ENCODE results near the gene CEP290.
A peak's percentile ranks its signal among the peaks of the same experiment; 100 is the strongest.

The CEP290 gene

DNA sequence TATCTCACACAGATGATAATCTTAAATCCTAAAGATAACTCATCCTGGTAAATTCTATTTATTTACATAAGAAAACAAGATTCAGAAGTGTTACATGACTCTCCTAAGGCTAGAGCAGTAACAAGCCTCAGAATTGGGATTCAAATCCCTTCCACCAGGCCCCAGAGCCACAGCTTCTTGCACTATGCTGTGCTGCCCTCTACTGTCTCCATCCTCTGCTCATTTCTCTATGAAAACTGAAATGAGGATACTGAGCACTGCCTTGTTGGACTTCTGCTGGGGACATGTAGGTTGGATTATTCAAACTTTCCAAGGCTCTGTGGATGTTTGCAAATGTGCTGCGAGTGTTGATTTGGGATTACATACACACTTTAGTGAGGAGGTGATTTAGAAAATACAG lies 89.2 kb downstream of the CEP290 start:
- H3K4me1 ChIP-seq (ENCODE audit: control insufficient read depth, insufficient read depth, low read length) = no peaks in the 10 kb centered on the region
- ChIA-PET POLR2A (no interaction called here), CTCF (interaction anchor here (1.5 kb wide), 1 partner anchor 20 kb away, joined by 3 read pairs; no protein-coding TSS in a partner anchor)
- TF ChIP-seq, protein P1, sequence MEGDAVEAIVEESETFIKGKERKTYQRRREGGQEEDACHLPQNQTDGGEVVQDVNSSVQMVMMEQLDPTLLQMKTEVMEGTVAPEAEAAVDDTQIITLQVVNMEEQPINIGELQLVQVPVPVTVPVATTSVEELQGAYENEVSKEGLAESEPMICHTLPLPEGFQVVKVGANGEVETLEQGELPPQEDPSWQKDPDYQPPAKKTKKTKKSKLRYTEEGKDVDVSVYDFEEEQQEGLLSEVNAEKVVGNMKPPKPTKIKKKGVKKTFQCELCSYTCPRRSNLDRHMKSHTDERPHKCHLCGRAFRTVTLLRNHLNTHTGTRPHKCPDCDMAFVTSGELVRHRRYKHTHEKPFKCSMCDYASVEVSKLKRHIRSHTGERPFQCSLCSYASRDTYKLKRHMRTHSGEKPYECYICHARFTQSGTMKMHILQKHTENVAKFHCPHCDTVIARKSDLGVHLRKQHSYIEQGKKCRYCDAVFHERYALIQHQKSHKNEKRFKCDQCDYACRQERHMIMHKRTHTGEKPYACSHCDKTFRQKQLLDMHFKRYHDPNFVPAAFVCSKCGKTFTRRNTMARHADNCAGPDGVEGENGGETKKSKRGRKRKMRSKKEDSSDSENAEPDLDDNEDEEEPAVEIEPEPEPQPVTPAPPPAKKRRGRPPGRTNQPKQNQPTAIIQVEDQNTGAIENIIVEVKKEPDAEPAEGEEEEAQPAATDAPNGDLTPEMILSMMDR (tag by site-specific recombination; IDR thresholded peaks at IDR 0.05) = peak; percentile 55; the same call in 1 of the 2 replicates
- no peak for TF ChIP-seq ZNF202 (tag by site-specific recombination; IDR thresholded peaks at IDR 0.05; ENCODE audit: borderline replicate concordance)
- peak; percentile 72 for TF ChIP-seq ZNF654 (tag by site-specific recombination; IDR thresholded peaks at IDR 0.05; ENCODE audit: low read depth)
- TF ChIP-seq, protein P2, sequence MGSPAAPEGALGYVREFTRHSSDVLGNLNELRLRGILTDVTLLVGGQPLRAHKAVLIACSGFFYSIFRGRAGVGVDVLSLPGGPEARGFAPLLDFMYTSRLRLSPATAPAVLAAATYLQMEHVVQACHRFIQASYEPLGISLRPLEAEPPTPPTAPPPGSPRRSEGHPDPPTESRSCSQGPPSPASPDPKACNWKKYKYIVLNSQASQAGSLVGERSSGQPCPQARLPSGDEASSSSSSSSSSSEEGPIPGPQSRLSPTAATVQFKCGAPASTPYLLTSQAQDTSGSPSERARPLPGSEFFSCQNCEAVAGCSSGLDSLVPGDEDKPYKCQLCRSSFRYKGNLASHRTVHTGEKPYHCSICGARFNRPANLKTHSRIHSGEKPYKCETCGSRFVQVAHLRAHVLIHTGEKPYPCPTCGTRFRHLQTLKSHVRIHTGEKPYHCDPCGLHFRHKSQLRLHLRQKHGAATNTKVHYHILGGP (tag by site-specific recombination; IDR thresholded peaks at IDR 0.05) = no peak
- TF ChIP-seq ZBTB7A (tag by site-specific recombination; IDR thresholded peaks at IDR 0.05; ENCODE audit: low read depth) = no peak
- TF ChIP-seq ZNF24 (tag by site-specific recombination; IDR thresholded peaks at IDR 0.05) = no peak
- no peak for TF ChIP-seq ZNF549 (tag by site-specific recombination; IDR thresholded peaks at IDR 0.05)
- no peak overlapping the region for H3K27ac ChIP-seq (ENCODE audit: extremely low read depth, low read depth, low read length)
- peaks cover 43 to 58% of the 10 kb centered on the region in 2 experiments for H3K36me3 ChIP-seq (ENCODE audit: control insufficient read depth in 2 of 2, insufficient read depth in 1 of 2, low read length in 2 of 2)
- no peak overlapping the region for H3K4me3 ChIP-seq (ENCODE audit: low read depth, low read length)
- no peaks in the 10 kb centered on the region for H3K9me3 ChIP-seq (ENCODE audit: control insufficient read depth, insufficient read depth, low read depth, low read length)

DNA sequence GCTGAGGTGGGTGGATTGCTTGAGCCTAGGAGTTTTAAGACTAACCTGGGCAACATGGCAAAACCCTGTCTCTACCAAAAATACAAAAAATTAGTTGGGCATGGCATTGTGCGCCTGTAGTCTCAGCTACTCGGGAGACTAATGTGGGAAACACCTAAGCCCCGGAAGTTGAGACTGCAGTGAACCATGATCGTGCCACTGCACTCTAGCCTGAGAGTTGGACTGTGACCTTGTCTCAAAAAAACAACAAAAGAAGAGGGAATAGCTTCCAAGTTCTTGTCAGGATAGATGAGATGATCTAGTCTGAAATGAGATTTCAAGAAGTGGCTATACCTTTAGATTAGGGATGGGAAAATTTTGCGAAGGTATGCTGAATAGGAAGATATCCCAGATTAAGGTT lies 97.9 kb downstream of the CEP290 start:
- POLR2A ChIA-PET = interaction anchor here (0.6 kb wide), 1 partner anchor 1135 kb away, joined by 3 read pairs; no protein-coding TSS in a partner anchor
- Histone ChIP-seq H3K36me3 (ENCODE audit: control insufficient read depth in 2 of 2, insufficient read depth in 1 of 2, low read length in 2 of 2) (peaks cover 32 to 69% of the 10 kb centered on the region in 2 experiments), H3K27ac (ENCODE audit: extremely low read depth, low read depth, low read length) (no peak overlapping the region), H3K4me1 (ENCODE audit: control insufficient read depth, insufficient read depth, low read length) (no peaks in the 10 kb centered on the region), H3K9me3 (ENCODE audit: control insufficient read depth, insufficient read depth, low read depth, low read length) (no peaks in the 10 kb centered on the region), H3K4me3 (ENCODE audit: low read depth, low read length) (no peak overlapping the region)
- TF ChIP-seq ZNF274 (IDR thresholded peaks at IDR 0.05; ENCODE audit: low read length) (no peak), ZNF274 (tag by site-specific recombination; IDR thresholded peaks at IDR 0.05; ENCODE audit: borderline replicate concordance) (no peak), GLI2 (tag by site-specific recombination; IDR thresholded peaks at IDR 0.05; ENCODE audit: borderline replicate concordance, low read depth) (no peak), ZFP3 (tag by site-specific recombination; IDR thresholded peaks at IDR 0.05; ENCODE audit: low read depth) (no peak), ZIC2 (tag by site-specific recombination; IDR thresholded peaks at IDR 0.05) (no peak), TCF7L2 (IDR thresholded peaks at IDR 0.05; ENCODE audit: borderline replicate concordance, low read depth, low read length) (no peak), ZNF2 (tag by site-specific recombination; IDR thresholded peaks at IDR 0.05) (no peak), ZNF184 (tag by site-specific recombination; IDR thresholded peaks at IDR 0.05) (no peak), ZNF473 (tag by site-specific recombination; IDR thresholded peaks at IDR 0.05) (no peak)
- TF ChIP-seq, protein P3, sequence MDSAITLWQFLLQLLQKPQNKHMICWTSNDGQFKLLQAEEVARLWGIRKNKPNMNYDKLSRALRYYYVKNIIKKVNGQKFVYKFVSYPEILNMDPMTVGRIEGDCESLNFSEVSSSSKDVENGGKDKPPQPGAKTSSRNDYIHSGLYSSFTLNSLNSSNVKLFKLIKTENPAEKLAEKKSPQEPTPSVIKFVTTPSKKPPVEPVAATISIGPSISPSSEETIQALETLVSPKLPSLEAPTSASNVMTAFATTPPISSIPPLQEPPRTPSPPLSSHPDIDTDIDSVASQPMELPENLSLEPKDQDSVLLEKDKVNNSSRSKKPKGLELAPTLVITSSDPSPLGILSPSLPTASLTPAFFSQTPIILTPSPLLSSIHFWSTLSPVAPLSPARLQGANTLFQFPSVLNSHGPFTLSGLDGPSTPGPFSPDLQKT (IDR thresholded peaks at IDR 0.05; ENCODE audit: borderline replicate concordance, low read depth, low read length) = no peak
- TF ChIP-seq, protein P4, sequence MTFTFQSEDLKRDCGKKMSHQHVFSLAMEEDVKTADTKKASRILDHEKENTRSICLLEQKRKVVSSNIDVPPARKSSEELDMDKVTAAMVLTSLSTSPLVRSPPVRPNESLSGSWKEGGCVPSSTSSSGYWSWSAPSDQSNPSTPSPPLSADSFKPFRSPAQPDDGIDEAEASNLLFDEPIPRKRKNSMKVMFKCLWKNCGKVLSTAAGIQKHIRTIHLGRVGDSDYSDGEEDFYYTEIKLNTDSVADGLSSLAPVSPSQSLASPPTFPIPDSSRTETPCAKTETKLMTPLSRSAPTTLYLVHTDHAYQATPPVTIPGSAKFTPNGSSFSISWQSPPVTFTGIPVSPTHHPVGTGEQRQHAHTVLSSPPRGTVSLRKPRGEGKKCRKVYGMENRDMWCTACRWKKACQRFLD (tag by site-specific recombination; IDR thresholded peaks at IDR 0.05) = no peak
- TF ChIP-seq, protein P5, sequence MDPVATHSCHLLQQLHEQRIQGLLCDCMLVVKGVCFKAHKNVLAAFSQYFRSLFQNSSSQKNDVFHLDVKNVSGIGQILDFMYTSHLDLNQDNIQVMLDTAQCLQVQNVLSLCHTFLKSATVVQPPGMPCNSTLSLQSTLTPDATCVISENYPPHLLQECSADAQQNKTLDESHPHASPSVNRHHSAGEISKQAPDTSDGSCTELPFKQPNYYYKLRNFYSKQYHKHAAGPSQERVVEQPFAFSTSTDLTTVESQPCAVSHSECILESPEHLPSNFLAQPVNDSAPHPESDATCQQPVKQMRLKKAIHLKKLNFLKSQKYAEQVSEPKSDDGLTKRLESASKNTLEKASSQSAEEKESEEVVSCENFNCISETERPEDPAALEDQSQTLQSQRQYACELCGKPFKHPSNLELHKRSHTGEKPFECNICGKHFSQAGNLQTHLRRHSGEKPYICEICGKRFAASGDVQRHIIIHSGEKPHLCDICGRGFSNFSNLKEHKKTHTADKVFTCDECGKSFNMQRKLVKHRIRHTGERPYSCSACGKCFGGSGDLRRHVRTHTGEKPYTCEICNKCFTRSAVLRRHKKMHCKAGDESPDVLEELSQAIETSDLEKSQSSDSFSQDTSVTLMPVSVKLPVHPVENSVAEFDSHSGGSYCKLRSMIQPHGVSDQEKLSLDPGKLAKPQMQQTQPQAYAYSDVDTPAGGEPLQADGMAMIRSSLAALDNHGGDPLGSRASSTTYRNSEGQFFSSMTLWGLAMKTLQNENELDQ (tag by site-specific recombination; IDR thresholded peaks at IDR 0.05; ENCODE audit: low read depth) = no peak
- CTCF ChIA-PET = no interaction called here

All from HEK293 (cell line).